HG02642 (cell line): Measurements from ENCODE around the gene PTPRO.

ENCODE experiments used
- ATAC-seq: cut with Tn5 transposase; IDR thresholded peaks from one replicate; pipeline ENCODE4 v1.9.1; 2021; ENCODE audit warnings: mild to moderate bottlenecking; ENCODE audit not compliant: unreplicated experiment, poor library complexity

Gene PTPRO

DNA sequence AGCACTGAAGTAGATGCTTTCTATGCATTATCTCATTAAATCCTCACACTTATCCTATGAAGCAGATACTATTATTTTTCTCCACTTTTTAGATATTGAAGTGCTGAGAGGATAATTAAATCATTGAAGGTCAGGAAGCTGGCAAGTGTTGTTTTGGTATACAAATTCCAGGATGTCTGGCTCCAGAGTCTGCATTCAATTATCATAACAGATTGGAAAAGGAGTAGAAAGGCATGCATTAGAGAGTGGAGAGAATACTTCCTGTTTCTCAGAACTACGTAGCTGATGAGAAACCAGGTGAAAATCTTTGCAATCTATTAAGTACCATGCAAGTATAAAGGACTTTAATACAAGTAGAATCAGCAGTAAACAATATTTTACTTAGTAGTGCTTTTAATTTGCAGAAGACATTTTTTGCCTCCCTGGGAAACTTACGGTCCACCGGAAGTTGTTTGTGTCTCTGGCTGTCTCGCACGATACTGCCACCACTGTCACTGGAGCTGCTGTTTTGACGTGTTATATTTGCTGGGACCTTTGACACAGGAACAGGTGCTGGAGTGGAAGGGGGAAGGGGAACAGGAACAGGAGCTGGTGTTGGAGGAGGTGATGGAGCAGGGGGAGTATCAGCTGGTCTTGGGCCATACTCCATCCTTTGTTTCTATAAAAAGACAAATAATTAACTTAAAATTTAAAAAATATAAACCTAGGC, 308.9 kb downstream of the PTPRO start:
- ATAC-seq = no peak

DNA sequence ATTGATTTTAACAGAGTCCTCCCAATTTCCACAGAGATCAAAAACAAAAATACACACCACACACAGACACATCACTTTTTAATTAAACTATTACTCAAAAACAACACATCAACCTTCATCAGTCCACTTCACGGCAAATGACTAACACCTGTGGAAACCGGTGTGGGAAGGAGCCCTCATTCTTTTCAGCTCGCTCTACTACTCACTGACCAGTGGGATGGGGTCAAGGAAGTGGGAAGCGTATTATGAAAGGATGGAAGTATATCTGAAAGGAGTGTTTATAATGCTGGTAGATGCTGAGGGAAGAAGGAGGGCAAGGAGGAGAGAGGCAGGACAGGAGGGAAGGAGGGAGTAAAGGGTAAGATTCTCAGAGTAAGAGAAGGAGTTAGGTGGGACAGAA, 310.4 kb downstream of the PTPRO start:
- ATAC-seq = no peak

DNA sequence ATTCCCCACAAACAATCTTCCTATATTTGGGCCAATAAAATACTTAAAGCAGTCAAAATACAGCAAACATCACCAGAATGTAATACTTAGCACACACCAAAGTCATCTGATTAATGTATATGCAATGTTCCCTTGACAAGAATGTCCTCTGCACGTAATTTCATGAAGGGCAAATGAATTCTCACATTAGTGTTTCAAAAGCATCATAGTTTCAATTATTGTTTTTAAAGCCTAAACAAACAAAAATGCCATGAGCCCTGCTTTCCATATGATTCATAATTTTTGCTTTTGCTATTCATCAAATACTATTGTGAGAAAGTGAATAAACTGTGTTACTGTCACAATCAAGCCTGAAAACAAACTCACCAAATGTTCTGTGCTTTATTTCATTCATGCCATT, 310.9 kb downstream of the PTPRO start:
- no peak for ATAC-seq

DNA sequence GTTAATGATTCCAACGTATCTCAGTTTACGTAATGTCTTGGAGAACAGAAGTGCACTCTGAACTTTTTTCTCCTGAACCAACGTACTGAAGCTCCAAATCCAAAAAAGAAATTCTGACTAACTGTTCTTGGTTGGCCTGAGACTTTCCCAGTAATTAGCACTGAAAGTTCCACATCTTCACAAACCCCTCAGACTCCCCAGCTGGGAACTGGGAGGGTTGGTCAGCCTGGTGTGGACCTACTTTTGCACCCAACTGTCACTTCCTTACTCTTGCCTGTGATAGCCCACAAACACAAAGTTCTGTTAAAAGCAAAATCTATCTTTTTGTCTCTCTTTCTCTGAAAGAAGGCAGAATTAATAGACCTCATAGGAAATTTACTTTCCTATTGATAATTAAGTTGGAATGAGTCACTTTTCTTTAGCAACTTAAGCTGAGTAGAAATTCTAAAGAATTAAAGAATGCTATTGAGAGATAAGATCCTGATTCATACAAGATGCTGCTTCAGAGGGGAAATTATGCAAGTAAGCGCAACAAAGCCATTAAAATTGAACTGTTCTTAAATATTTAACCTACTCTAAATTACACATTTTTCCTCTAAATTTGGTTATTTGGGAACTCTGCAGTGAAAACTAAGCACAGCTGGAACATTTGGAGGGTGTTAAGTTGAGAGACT, 311.8 kb downstream of the PTPRO start:
- no peak for ATAC-seq

DNA sequence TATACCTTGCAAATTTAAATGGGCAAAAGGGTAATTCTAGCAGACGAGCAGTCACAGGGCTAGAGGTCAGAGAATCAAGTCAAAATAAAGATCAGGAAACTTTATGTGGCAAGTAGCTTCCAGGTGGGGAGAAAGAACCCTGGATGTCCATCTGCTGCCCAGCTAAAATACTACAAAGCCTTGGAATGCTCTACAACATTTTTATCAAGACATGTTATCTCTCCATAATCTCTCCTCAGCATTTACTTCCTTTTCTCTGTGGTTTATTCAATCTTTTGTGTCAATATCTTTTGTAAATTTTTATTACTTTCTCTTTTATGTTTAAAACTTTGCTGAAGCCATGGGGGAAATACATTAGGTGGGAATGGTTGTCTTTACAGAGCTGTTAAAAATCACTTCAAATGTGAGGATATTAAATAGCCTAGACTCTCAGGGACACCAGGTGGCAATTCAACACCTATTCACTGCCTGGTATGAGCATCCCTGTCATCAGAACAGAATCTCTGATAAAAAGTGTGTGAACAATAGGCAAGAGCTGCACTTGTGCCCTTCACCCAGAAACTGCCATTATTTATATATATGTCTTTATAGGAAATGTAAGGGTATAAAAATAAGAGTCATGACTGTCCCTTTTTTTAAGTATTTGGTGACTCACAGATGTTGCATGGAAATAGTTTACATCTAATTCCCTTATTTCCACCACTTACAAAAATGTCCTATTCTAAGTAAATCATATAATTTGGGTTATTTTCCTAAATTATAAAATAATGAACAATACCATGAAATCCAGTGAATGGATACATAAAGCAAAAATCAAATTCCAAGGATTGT, 314.0 kb downstream of the PTPRO start:
- no peak for ATAC-seq

DNA sequence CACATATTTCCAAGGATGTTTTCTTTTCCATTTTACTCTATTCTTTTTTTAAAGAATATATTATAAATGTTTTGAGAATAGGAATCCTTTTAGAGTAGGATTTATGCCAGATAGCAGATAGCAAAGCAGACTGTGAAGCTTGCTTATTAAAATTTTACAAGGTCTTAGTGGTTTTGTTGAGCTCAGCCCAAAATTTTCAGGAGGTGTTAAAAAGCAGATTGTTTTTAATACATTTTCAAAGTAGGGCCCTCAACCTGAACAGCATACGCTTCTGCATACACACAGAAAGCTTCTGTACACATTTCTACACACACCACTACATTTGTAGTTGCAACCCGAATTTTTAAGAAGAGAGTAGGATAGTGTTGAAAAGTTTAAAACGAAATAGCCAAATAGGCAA, 315.9 kb downstream of the PTPRO start:
- no peak for ATAC-seq

DNA sequence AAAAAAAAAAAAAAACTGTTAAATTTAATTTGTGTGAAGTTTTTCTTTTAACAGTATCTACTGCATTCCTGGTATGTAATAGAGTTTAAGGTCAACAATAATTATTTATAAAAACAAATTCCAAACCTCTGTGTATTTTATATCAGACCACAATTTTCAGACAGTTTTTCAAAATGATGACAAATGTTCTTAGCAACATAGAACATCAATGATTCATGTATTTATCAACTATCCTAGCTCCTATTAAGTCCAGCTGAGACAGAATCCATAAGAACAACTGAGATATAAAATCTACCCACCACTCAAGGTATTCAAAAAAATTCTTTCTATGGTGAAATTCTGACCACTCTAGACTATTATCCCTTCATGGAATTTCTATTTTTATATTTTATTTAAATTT, 322.4 kb downstream of the PTPRO start:
- no peak for ATAC-seq

DNA sequence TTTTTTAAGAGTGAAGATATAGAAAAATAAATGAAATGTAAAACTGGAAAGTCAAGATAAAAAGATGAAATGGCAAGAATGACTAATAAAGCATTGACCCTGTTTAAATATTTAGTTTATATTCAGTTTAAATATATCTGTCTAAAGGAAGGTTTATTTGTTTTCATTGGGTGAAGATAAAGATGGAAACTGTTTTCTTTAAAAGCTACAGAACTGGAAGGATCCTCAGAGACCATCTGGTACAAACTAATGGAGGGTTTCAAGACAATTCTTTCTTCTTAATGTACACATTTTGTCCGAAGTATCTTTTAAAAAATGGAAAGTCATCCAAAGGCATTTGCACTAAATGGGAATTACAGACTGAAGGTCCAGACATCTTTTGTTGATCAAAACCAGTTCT, 324.3 kb downstream of the PTPRO start:
- no peak for ATAC-seq
